GM19193 (cell line): ENCODE results near the gene CDC42EP4.

ENCODE experiments used
- POLR2A ChIP-seq: IDR thresholded peaks from 4 replicates; pipeline ENCODE4 v1.6.1; 2011; ENCODE audit not compliant: insufficient read depth, insufficient read length; ENCODE audit errors: extremely low read depth

CDC42EP4 gene

GRCh38 chr17:73348829-73349095, 37.0 kb upstream of the CDC42EP4 start:
- TF ChIP-seq POLR2A: no peak

- TF ChIP-seq POLR2A: no peak
These were observed 36.4 kb upstream of the CDC42EP4 start for GRCh38 chr17:73348018-73348828.

GRCh38 chr17:73347351-73347750, 35.5 kb upstream of the CDC42EP4 start:
- no peak for TF ChIP-seq POLR2A

DNA sequence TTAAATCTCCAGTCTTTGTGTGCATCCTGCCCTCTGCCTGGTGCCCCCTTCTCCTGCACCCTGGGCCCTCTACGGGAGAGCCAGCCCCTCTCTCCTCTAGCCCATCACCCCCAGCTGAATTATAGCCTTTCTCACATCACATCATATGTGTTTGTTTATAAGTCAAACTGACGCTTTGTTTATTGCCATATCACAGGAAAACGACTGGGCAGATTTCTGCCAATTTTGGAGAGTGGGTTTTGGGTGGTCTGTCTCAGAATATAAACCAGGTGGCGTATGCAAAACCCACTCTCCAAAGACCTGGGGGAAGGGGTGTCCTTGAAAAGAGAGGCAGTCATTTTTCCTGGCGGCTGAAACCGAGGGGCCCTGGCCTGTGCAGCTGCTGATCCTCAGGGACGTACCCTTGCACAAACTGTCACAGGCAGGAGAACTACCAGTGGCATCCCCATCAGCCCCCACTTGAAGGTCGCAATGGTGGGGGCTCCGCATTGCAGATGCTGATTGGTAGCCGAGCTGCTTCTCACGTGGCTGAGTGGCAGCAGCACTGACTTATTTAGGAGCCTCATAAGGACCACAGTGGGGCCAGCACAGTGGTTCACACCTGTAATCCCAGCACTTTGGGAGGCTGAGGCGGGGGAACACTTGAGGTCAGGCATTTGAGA, 34.8 kb upstream of the CDC42EP4 start:
- TF ChIP-seq POLR2A: no peak

GRCh38 chr17:73343739-73344454, 32.1 kb upstream of the CDC42EP4 start:
- no peak for TF ChIP-seq POLR2A

DNA sequence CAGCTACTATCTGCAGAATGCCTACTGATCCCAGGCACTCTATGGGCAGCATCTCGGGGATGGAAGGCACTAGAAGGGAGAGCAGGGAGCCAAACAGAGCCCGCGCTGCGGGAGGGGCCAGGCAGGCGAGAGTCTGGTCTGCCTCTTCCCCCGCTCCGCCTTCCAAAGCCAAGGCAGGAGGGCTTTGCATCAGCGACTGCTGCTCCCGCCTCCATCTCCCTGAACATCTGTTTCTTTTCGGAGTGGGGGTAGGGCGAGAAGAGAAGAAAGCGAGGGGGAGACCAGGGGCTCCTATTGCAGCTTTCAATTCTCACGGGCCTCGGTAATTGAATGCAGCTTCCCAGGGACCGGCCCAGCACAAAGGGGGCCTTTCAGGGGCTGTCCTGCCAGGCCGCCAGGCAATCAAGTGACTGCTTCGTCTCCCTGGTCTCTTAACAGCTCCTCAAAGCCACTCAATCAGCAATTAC, 31.4 kb upstream of the CDC42EP4 start:
- no peak for TF ChIP-seq POLR2A

- no peak for TF ChIP-seq POLR2A
These were observed 30.9 kb upstream of the CDC42EP4 start for GRCh38 chr17:73342541-73343167.

GRCh38 chr17:73342050-73342522, 30.3 kb upstream of the CDC42EP4 start:
- no peak for TF ChIP-seq POLR2A

DNA sequence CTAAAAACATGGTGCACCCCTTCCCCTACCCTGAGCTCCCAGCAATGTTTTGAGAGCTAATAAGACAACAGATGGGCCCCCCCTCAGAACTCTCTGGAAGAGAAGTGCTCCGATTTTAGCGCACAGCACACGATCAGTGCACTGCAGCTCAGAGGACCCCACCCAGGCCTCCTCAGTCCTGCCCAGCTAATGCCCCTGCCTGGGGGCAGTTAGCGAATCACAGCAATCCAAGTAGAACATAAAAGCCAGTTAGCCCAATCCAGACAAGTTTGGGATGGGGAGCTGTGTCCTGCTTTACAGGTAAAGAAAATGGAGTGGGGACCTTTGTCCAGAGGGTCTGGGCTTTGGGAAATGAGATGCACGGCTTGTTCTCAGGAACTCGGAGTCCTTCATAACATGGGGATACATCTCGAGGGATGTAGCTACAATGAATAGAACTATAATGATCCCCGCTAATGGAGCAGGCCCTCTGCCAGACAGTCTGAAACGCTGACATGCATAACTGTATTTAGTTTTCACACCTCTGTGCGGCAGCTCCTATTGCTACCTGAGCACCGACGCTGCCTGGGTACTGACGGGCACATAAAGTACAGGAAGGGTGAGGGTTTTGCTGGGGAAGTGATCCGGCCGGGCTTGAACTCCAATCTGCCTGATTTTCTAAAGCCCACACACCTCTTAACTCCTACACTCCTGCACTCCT, 29.7 kb upstream of the CDC42EP4 start:
- no peak for TF ChIP-seq POLR2A

GRCh38 chr17:73340093-73340596, 28.3 kb upstream of the CDC42EP4 start:
- TF ChIP-seq POLR2A: no peak

DNA sequence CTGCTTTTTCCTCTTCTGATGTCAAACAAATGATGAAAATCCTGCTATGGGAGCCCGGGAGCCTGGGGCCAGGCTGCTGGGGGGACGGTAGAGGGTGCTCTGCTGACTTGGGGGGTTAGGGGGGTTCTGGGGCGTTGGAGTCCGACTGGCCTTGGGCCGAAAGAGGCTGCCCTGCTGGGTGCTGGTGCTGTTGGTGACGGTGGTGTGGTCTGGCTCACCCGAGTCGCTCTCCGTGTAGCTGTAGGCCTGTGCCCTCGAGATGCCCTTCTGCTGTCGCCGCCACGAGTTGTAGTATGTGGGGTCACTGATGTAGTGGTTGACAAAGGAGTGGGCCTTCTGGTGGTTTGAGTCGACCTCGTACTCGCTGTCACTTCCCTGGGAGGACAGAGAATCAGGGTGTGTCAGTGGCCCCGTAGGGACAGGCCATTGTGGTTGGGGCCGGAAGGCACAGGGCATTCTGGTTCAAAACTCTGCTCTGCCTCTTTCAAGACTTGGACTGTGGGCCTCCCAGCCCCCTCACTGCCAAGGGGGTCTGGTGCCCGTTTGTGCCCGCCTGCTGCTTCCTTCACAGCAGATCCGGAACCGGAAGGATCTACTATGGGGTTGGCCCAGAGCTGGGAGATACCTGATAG, 26.9 kb upstream of the CDC42EP4 start:
- TF ChIP-seq POLR2A: no peak

GRCh38 chr17:73338050-73338521, 26.3 kb upstream of the CDC42EP4 start:
- TF ChIP-seq POLR2A: no peak

GRCh38 chr17:73337330-73337710, 25.5 kb upstream of the CDC42EP4 start:
- TF ChIP-seq POLR2A: no peak
